ENCODE results near the gene KIF1B. TPM values are rescaled to one million over a fixed set of nuclear protein-coding genes. Genes with fewer than 3 reads are reported as not detected.
A peak's percentile ranks its signal among the peaks of the same experiment; 100 is the strongest.

KIF1B gene
- total and polyA plus RNA-seq, 10 donors: 1.6 to 53.5 (median 34.5) TPM

GRCh38 chr1:10295481-10296085 is 85.2 kb downstream of the KIF1B start:
- Histone ChIP-seq H3K4me3 (no peak overlapping the region), H3K27ac (no peak overlapping the region), H3K36me3 (peaks cover 0 to 86% (median 39%) of the 10 kb centered on the region in 6 donors), H3K27me3 (replicated peaks in 1 of 7) (no peaks in the 10 kb centered on the region), H3K4me1 (peaks cover 5 to 35% (median 13%) of the 10 kb centered on the region in 6 donors), H3K9me3 (no peaks in the 10 kb centered on the region)
- WGBS, 5 donors: 94 to 98% (median 97%) methylated on average over 6 of the region's 6 CpGs
- TF ChIP-seq CTCF (IDR thresholded peaks at IDR 0.05 in 8 of 11, conservative IDR thresholded peaks at IDR 0.05 in 3 of 11) (no peak), POLR2A (IDR thresholded peaks at IDR 0.05) (no peak), POLR2AphosphoS5 (IDR thresholded peaks at IDR 0.05) (no peak)
- intact Hi-C loops (cut with DNase I; ENCODE audit: low total_unique reads): no loop called here
- DNase-seq: no peak

DNA sequence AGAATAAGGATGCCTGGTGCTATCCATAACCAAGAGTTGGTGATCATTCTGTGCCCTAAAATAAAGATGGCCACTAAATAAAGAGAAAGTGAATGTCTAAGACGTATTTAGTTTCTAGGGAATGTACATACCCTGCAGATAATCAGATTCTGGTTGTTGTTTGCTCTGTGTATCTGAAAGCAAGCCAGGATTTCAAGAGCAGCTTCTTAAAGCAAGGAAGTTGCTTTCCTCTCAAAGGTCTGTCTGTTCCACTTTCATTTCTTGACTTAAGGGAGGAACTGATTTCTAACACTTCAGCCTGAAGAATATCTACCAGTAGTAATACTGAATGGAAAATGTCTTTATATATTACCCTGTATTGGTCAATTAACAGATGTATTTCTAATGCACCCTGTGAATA is 88.8 kb downstream of the KIF1B start:
- Histone ChIP-seq H3K4me1 (peaks cover 5 to 39% (median 14%) of the 10 kb centered on the region in 6 donors), H3K9me3 (no peaks in the 10 kb centered on the region), H3K27ac (peak overlapping the region in 5 of 8 donors; percentile 39 to 57 (median 48)), H3K36me3 (peaks cover 0 to 82% (median 32%) of the 10 kb centered on the region in 6 donors), H3K27me3 (replicated peaks in 1 of 7) (no peaks in the 10 kb centered on the region), H3K4me3 (no peak overlapping the region)
- no peak for DNase-seq
- no peak for TF ChIP-seq POLR2A (IDR thresholded peaks at IDR 0.05)
- no peak for TF ChIP-seq CTCF (IDR thresholded peaks at IDR 0.05 in 8 of 11, conservative IDR thresholded peaks at IDR 0.05 in 3 of 11)
- no peak for TF ChIP-seq POLR2AphosphoS5 (IDR thresholded peaks at IDR 0.05)
- WGBS, 5 donors: 41 to 71% (median 55%) methylated on average over 1 of the region's 1 CpG
- intact Hi-C loops (cut with DNase I; ENCODE audit: low total_unique reads): no loop called here

- no peaks in the 10 kb centered on the region for H3K9me3 ChIP-seq
- peaks cover 0 to 67% (median 17%) of the 10 kb centered on the region in 6 donors for H3K36me3 ChIP-seq
- H3K4me3 ChIP-seq: no peak overlapping the region
- intact Hi-C loops (cut with DNase I; ENCODE audit: low total_unique reads): no loop called here
- WGBS, 5 donors: 95 to 99% (median 96%) methylated on average over 6 of the region's 6 CpGs
- peaks cover 5 to 37% (median 17%) of the 10 kb centered on the region in 6 donors for H3K4me1 ChIP-seq
- H3K27ac ChIP-seq: no peak overlapping the region
- TF ChIP-seq POLR2AphosphoS5 (IDR thresholded peaks at IDR 0.05) (no peak), CTCF (IDR thresholded peaks at IDR 0.05 in 8 of 11, conservative IDR thresholded peaks at IDR 0.05 in 3 of 11) (no peak), POLR2A (IDR thresholded peaks at IDR 0.05) (no peak)
- no peaks in the 10 kb centered on the region for H3K27me3 ChIP-seq (replicated peaks in 1 of 7)
- no peak for DNase-seq
Measured at GRCh38 chr1:10302416-10302815, 92.0 kb downstream of the KIF1B start.

GRCh38 chr1:10304295-10304694 is 93.9 kb downstream of the KIF1B start:
- intact Hi-C loops (cut with DNase I; ENCODE audit: low total_unique reads): no loop called here
- Histone ChIP-seq H3K4me3 (no peak overlapping the region), H3K27me3 (replicated peaks in 1 of 7) (no peaks in the 10 kb centered on the region), H3K36me3 (peaks cover 0 to 57% (median 13%) of the 10 kb centered on the region in 6 donors), H3K27ac (no peak overlapping the region), H3K4me1 (peaks cover 4 to 42% (median 21%) of the 10 kb centered on the region in 6 donors), H3K9me3 (no peaks in the 10 kb centered on the region)
- 85 to 92% (median 90%) methylated on average over 11 of the region's 11 CpGs for WGBS, 5 donors
- DNase-seq: no peak
- TF ChIP-seq CTCF (IDR thresholded peaks at IDR 0.05 in 8 of 11, conservative IDR thresholded peaks at IDR 0.05 in 3 of 11) (no peak), POLR2AphosphoS5 (IDR thresholded peaks at IDR 0.05) (no peak)
